HEK293 (cell line): ENCODE measurements around the gene ASPSCR1.
A peak's percentile ranks its signal among the peaks of the same experiment; 100 is the strongest.

Experiments
- AEBP2 ChIP-seq: fragments of 450-650 bp; formaldehyde crosslinking; IDR thresholded peaks from 2 replicates; pipeline ENCODE4 v1.5.1; 2016; ENCODE audit warnings: missing biosample characterization, missing genetic modification characterization, borderline replicate concordance
- BCL6B ChIP-seq: fragments of 450-650 bp; formaldehyde crosslinking; IDR thresholded peaks from 2 replicates; pipeline ENCODE4 v1.5.1; 2017; ENCODE audit warnings: missing biosample characterization, missing genetic modification characterization
- EGR2 ChIP-seq: fragments of 450-650 bp; formaldehyde crosslinking; IDR thresholded peaks from 2 replicates; pipeline ENCODE4 v1.5.1; 2016; ENCODE audit warnings: low read depth, missing biosample characterization, missing genetic modification characterization
- HOXD13 ChIP-seq: sonication (generic); formaldehyde crosslinking; IDR thresholded peaks from 2 replicates; pipeline ENCODE4 v1.8.0; 2022; ENCODE audit warnings: missing genetic modification reagents, borderline replicate concordance
- KLF1 ChIP-seq: fragments of 450-650 bp; formaldehyde crosslinking; IDR thresholded peaks from 2 replicates; pipeline ENCODE4 v1.5.1; 2016; ENCODE audit warnings: missing biosample characterization, missing genetic modification characterization
- KLF9 ChIP-seq: fragments of 450-650 bp; formaldehyde crosslinking; IDR thresholded peaks from 2 replicates; pipeline ENCODE4 v1.5.1; 2016; ENCODE audit warnings: missing biosample characterization, missing genetic modification characterization, low read depth
- PRDM10 ChIP-seq: fragments of 450-650 bp; formaldehyde crosslinking; IDR thresholded peaks from 2 replicates; pipeline ENCODE4 v1.5.1; 2016; ENCODE audit warnings: missing biosample characterization, missing genetic modification characterization
- TCF7L2 ChIP-seq: IDR thresholded peaks from 2 replicates; pipeline ENCODE4 v1.6.1; 2011; ENCODE audit warnings: low read depth, mild to moderate bottlenecking, inconsistent platforms, low read length, moderate library complexity, borderline replicate concordance
- YY2 ChIP-seq: fragments of 450-650 bp; formaldehyde crosslinking; IDR thresholded peaks from 2 replicates; pipeline ENCODE4 v1.5.1; 2016; ENCODE audit warnings: missing biosample characterization, missing genetic modification characterization
- ZBTB26 ChIP-seq: fragments of 450-650 bp; formaldehyde crosslinking; optimal IDR thresholded peaks from 2 replicates; pipeline ENCODE3; 2016; ENCODE audit warnings: missing biosample characterization, mild to moderate bottlenecking, missing genetic modification characterization
- ZBTB7A ChIP-seq: fragments of 450-650 bp; formaldehyde crosslinking; IDR thresholded peaks from 2 replicates; pipeline ENCODE4 v1.5.1; 2016; ENCODE audit warnings: low read depth, missing biosample characterization, missing genetic modification characterization
- ZIC2 ChIP-seq: fragments of 450-650 bp; formaldehyde crosslinking; IDR thresholded peaks from 2 replicates; pipeline ENCODE4 v1.5.1; 2016; ENCODE audit warnings: missing biosample characterization, missing genetic modification characterization
- ZNF214 ChIP-seq: fragments of 450-650 bp; formaldehyde crosslinking; IDR thresholded peaks from 2 replicates; pipeline ENCODE4 v1.5.1; 2017; ENCODE audit warnings: missing biosample characterization, mild to moderate bottlenecking, missing genetic modification characterization, borderline replicate concordance
- ZNF311 ChIP-seq: fragments of 450-650 bp; formaldehyde crosslinking; IDR thresholded peaks from 2 replicates; pipeline ENCODE4 v1.5.1; 2017; ENCODE audit warnings: missing biosample characterization, missing genetic modification characterization, borderline replicate concordance
- ZNF354C ChIP-seq: fragments of 450-650 bp; formaldehyde crosslinking; IDR thresholded peaks from 2 replicates; pipeline ENCODE4 v1.5.1; 2016; ENCODE audit warnings: missing biosample characterization, missing genetic modification characterization, low read depth, borderline replicate concordance
- ZNF416 ChIP-seq: fragments of 450-650 bp; formaldehyde crosslinking; IDR thresholded peaks from 2 replicates; pipeline ENCODE4 v1.5.1; 2016; ENCODE audit warnings: missing biosample characterization, missing genetic modification characterization
- ZNF449 ChIP-seq: fragments of 450-650 bp; formaldehyde crosslinking; IDR thresholded peaks from 2 replicates; pipeline ENCODE4 v1.5.1; 2017; ENCODE audit warnings: missing biosample characterization, mild to moderate bottlenecking, missing genetic modification characterization, moderate library complexity
- ZNF600 ChIP-seq: fragments of 450-650 bp; formaldehyde crosslinking; IDR thresholded peaks from 2 replicates; pipeline ENCODE4 v1.5.1; 2016; ENCODE audit warnings: missing biosample characterization, missing genetic modification characterization
- ZNF645 ChIP-seq: fragments of 450-650 bp; formaldehyde crosslinking; IDR thresholded peaks from 2 replicates; pipeline ENCODE4; 2016; ENCODE audit warnings: missing biosample characterization, missing genetic modification characterization
- ZNF654 ChIP-seq: fragments of 450-650 bp; formaldehyde crosslinking; IDR thresholded peaks from 2 replicates; pipeline ENCODE4 v1.5.1; 2016; ENCODE audit warnings: low read depth, missing biosample characterization, missing genetic modification characterization
- ZNF837 ChIP-seq: fragments of 450-650 bp; formaldehyde crosslinking; IDR thresholded peaks from 2 replicates; pipeline ENCODE4 v1.5.1; 2016; ENCODE audit warnings: missing biosample characterization, missing genetic modification characterization
- ZSCAN18 ChIP-seq: fragments of 450-650 bp; formaldehyde crosslinking; IDR thresholded peaks from 2 replicates; pipeline ENCODE4 v1.5.1; 2016; ENCODE audit warnings: missing biosample characterization, missing genetic modification characterization
- ZSCAN30 ChIP-seq: fragments of 450-650 bp; IDR thresholded peaks from 2 replicates; pipeline ENCODE4 v1.5.1; 2018; ENCODE audit warnings: missing biosample characterization, mild to moderate bottlenecking, missing genetic modification characterization, moderate library complexity
- ZSCAN4 ChIP-seq: fragments of 450-650 bp; formaldehyde crosslinking; IDR thresholded peaks from 2 replicates; pipeline ENCODE4 v1.5.1; 2017; ENCODE audit warnings: missing biosample characterization, missing genetic modification characterization

Gene ASPSCR1

GRCh38 chr17:82005701-82006348 lies 28.4 kb downstream of the ASPSCR1 start (continued):
- TF ChIP-seq ZNF214 (tag by site-specific recombination) (no peak), ZSCAN4 (tag by site-specific recombination) (peak; percentile 85), ZNF837 (tag by site-specific recombination) (no peak), ZSCAN18 (no peak), TCF7L2 (no peak), ZNF416 (tag by site-specific recombination) (no peak), ZNF449 (tag by site-specific recombination) (no peak), KLF1 (tag by site-specific recombination) (no peak), ZBTB26 (tag by site-specific recombination) (peak; percentile 33), ZNF600 (tag by site-specific recombination) (peak; percentile 42; the same call in 1 of the 2 replicates), ZSCAN30 (tag by site-specific recombination) (no peak), EGR2 (tag by site-specific recombination) (peak; percentile 59), KLF9 (peak; percentile 53; the same call in 1 of the 2 replicates), ZNF654 (no peak), ZNF311 (tag by site-specific recombination) (no peak), AEBP2 (tag by site-specific recombination) (no peak), PRDM10 (tag by site-specific recombination) (no peak), YY2 (tag by site-specific recombination) (no peak), ZNF354C (tag by site-specific recombination) (no peak), ZBTB7A (tag by site-specific recombination) (no peak), HOXD13 (no peak), ZIC2 (peak; percentile 40), BCL6B (tag by site-specific recombination) (no peak), ZNF645 (no peak)
